ENCODE results near the gene ZNF175.

DNA sequence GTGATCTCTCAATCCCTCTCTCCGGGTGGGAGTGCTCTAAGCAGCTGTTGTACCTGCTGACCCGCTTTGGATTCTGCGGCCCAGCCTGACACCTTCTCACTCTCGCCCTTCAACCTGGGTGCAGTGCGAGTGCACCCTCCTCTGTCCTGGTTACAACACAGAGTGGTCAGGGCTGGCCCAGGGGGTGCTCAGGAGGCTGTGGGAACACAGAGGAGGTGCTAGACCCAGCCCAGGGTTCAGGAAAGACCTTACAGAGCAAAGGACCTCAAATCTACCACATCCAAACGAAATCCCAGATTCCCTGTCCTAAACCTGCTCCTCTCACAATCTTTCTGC is 23.7 kb downstream of the ZNF175 start:
- TF ChIP-seq, protein P1, sequence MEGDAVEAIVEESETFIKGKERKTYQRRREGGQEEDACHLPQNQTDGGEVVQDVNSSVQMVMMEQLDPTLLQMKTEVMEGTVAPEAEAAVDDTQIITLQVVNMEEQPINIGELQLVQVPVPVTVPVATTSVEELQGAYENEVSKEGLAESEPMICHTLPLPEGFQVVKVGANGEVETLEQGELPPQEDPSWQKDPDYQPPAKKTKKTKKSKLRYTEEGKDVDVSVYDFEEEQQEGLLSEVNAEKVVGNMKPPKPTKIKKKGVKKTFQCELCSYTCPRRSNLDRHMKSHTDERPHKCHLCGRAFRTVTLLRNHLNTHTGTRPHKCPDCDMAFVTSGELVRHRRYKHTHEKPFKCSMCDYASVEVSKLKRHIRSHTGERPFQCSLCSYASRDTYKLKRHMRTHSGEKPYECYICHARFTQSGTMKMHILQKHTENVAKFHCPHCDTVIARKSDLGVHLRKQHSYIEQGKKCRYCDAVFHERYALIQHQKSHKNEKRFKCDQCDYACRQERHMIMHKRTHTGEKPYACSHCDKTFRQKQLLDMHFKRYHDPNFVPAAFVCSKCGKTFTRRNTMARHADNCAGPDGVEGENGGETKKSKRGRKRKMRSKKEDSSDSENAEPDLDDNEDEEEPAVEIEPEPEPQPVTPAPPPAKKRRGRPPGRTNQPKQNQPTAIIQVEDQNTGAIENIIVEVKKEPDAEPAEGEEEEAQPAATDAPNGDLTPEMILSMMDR (IDR thresholded peaks at IDR 0.05): no peak
- TF ChIP-seq POLR2AphosphoS5 (IDR thresholded peaks at IDR 0.05): no peak

Data from prostate gland (tissue), 2 donors.